ENCODE data around the gene KIF6.

The KIF6 gene

DNA sequence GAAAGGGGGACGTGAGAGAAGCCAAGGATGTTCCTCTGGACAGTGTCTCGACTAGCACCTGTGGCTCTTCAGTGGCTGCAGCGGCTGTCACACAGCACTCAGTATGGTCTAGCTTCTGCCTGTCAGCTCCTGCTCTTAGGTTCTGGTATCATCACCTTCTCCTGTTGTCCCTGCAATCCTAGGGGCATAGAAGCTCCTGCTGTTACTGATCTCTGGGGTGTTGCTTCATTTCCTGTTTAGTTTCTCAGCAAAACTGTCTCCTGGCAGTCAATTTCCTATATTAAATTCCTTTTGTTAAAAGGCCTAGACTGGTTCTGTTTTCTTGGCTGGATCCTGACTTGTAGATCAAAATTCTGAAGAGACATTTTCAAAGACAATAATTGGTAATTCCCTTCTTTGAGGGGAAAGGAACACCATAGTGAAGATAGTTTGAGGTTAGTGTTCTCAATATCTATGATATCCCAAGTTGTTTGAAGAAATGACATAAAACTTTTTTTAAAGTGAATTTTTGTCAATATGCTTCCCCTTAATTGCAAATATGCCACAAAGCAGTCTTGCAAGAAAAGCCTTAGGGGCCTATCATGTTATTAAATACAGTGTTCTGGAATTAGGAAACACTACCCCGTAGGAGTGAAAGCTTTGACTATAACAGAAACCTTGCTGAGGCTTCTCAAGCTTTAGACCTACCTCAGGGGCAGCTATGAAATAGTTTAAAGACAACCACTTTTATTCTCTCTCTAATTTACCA is 148.5 kb downstream of the KIF6 start:
- Histone ChIP-seq H3K9me3 (no peaks in the 10 kb centered on the region), H3K4me1 (no peaks in the 10 kb centered on the region), H3K9ac (no peak overlapping the region), H3K27ac (no peak overlapping the region), H3K4me3 (no peak overlapping the region), H3K27me3 (no peaks in the 10 kb centered on the region), H4K20me1 (no peaks in the 10 kb centered on the region), H3K36me3 (no peaks in the 10 kb centered on the region), H3K4me2 (no peak overlapping the region)
- no peak for TF ChIP-seq Cebpa-rat (IDR thresholded peaks at IDR 0.05)

DNA sequence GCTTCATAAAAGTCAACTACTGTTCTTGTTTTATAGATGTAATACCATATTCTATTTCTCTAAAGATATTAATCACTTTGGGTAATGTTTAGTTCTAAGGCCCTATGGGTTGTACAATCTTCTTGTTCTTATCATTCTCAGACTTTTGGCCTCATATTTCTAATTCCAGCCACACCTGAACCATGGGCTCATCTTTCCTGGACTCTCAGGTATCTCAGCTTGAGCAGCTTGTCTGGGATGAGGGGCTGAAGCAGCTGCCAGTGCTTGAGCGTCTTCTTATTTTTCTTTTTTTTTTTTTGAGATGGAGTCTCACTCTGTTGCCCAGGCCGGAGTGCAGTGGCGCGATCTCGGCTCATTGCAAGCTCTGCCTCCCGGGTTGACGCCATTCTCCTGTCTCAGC is 150.2 kb downstream of the KIF6 start:
- Histone ChIP-seq H3K9ac (no peak overlapping the region), H4K20me1 (no peaks in the 10 kb centered on the region), H3K4me2 (no peak overlapping the region), H3K36me3 (no peaks in the 10 kb centered on the region), H3K4me3 (no peak overlapping the region), H3K4me1 (no peaks in the 10 kb centered on the region), H3K27me3 (no peaks in the 10 kb centered on the region), H3K9me3 (no peaks in the 10 kb centered on the region), H3K27ac (no peak overlapping the region)
- no peak for TF ChIP-seq Cebpa-rat (IDR thresholded peaks at IDR 0.05)

DNA sequence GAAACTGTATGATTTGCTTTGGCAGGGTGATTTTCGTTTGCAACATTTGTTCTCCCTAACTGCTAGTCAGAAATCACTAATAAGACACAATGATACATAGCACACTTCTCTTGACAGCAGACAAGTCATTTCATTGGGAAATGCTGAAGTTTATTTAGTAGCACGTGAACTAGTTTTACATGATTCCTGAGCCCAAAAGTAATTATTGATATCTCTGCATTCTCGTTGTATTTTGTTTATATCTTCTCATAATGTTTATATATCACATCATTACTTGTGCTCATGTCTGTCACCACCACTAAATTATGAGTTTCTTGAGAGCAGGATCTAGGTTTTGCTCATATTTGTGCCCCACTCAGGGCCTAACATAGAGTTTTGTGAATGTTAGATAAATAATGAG is 151.7 kb downstream of the KIF6 start:
- H4K20me1 ChIP-seq, result no peaks in the 10 kb centered on the region
- no peaks in the 10 kb centered on the region for H3K4me1 ChIP-seq
- H3K27ac ChIP-seq, result no peak overlapping the region
- no peak overlapping the region for H3K4me3 ChIP-seq
- H3K36me3 ChIP-seq, result no peaks in the 10 kb centered on the region
- no peak overlapping the region for H3K9ac ChIP-seq
- no peaks in the 10 kb centered on the region for H3K9me3 ChIP-seq
- TF ChIP-seq Cebpa-rat (IDR thresholded peaks at IDR 0.05), result no peak
- H3K4me2 ChIP-seq, result no peak overlapping the region
- H3K27me3 ChIP-seq, result no peaks in the 10 kb centered on the region

DNA sequence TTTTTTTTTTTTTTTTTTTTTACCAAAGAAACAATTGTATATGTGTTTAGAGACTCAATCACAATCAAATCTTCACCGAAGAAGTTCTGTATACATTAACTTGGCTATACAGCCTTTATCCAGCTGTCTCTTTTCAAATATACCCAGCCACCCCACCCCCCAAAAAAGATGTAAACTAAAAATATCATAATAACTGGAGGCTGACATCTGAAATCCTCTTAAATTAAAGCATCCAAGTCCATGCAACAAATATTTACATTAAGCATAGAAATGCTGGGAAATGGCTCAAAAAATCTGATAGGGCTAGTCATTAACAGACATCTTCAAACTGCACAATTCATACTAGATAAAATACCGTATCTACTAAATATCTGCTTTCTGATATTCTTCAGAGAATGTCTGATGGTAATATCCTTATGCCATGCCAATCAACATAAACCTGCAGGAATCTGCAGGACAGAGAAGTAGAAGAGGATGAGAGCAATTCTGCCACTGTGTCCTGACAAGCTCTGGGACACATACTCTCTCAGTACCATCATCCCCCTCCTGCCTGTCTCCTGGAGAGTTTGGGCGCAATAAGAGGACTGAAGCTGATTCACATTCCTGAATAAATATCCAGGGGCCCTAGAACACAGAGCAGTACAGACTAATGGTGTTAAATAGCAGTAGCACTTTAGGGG is 152.4 kb downstream of the KIF6 start:
- H3K4me3 ChIP-seq, result no peak overlapping the region
- no peak for TF ChIP-seq Cebpa-rat (IDR thresholded peaks at IDR 0.05)
- H3K4me2 ChIP-seq, result no peak overlapping the region
- H3K9ac ChIP-seq, result no peak overlapping the region
- H3K27me3 ChIP-seq, result no peaks in the 10 kb centered on the region
- H4K20me1 ChIP-seq, result no peaks in the 10 kb centered on the region
- no peaks in the 10 kb centered on the region for H3K9me3 ChIP-seq
- H3K27ac ChIP-seq, result no peak overlapping the region
- H3K36me3 ChIP-seq, result no peaks in the 10 kb centered on the region
- no peaks in the 10 kb centered on the region for H3K4me1 ChIP-seq

GRCh38 chr6:39568896-39569295 is 156.3 kb downstream of the KIF6 start:
- Histone ChIP-seq H3K4me2 (no peak overlapping the region), H3K36me3 (no peaks in the 10 kb centered on the region), H3K9me3 (no peaks in the 10 kb centered on the region), H3K4me1 (no peaks in the 10 kb centered on the region), H3K27me3 (no peaks in the 10 kb centered on the region), H3K9ac (no peak overlapping the region), H3K27ac (no peak overlapping the region), H4K20me1 (no peaks in the 10 kb centered on the region), H3K4me3 (no peak overlapping the region)
- TF ChIP-seq Cebpa-rat (IDR thresholded peaks at IDR 0.05), result no peak

- Histone ChIP-seq H3K36me3 (no peaks in the 10 kb centered on the region), H3K4me1 (no peaks in the 10 kb centered on the region), H4K20me1 (no peaks in the 10 kb centered on the region), H3K27ac (no peak overlapping the region), H3K27me3 (no peaks in the 10 kb centered on the region), H3K4me2 (no peak overlapping the region), H3K9me3 (no peaks in the 10 kb centered on the region), H3K4me3 (no peak overlapping the region), H3K9ac (no peak overlapping the region)
- no peak for TF ChIP-seq Cebpa-rat (IDR thresholded peaks at IDR 0.05)
Measured at GRCh38 chr6:39567091-39567490, 158.1 kb downstream of the KIF6 start.

- Histone ChIP-seq H3K27ac (no peak overlapping the region), H3K9me3 (no peaks in the 10 kb centered on the region), H3K4me1 (no peaks in the 10 kb centered on the region), H3K27me3 (no peaks in the 10 kb centered on the region), H3K9ac (no peak overlapping the region), H3K4me3 (no peak overlapping the region), H3K4me2 (no peak overlapping the region), H4K20me1 (no peaks in the 10 kb centered on the region), H3K36me3 (no peaks in the 10 kb centered on the region)
- TF ChIP-seq Cebpa-rat (IDR thresholded peaks at IDR 0.05), result no peak
Measured at GRCh38 chr6:39566456-39566855, 158.8 kb downstream of the KIF6 start.

DNA sequence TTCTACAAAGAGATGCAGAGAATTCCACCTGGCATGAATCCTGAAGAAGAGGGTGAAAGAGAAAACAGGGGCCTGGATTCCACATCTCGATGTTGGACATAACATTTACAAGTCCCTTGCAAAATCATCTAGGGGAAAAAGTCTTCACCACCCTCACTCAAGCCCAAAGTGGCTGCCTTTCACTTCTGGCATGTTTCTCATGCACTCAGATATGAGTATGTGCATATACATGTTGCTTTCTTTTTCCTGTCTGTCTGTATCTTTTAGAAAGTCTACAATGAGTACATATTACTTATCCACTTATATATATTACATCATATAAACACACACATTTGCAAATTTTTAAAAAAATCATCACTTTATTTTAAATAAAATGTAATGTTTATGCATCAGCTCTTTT is 159.3 kb downstream of the KIF6 start:
- no peak for TF ChIP-seq Cebpa-rat (IDR thresholded peaks at IDR 0.05)
- no peaks in the 10 kb centered on the region for H3K4me1 ChIP-seq
- H3K9me3 ChIP-seq, result no peaks in the 10 kb centered on the region
- no peak overlapping the region for H3K4me2 ChIP-seq
- no peaks in the 10 kb centered on the region for H3K27me3 ChIP-seq
- H3K27ac ChIP-seq, result no peak overlapping the region
- H3K4me3 ChIP-seq, result no peak overlapping the region
- no peaks in the 10 kb centered on the region for H4K20me1 ChIP-seq
- no peaks in the 10 kb centered on the region for H3K36me3 ChIP-seq
- no peak overlapping the region for H3K9ac ChIP-seq

GRCh38 chr6:39563566-39564311 is 161.5 kb downstream of the KIF6 start:
- Histone ChIP-seq H3K9me3 (no peaks in the 10 kb centered on the region), H3K27ac (no peak overlapping the region), H3K4me1 (no peaks in the 10 kb centered on the region), H3K36me3 (no peaks in the 10 kb centered on the region), H3K9ac (no peak overlapping the region), H4K20me1 (no peaks in the 10 kb centered on the region), H3K4me2 (no peak overlapping the region), H3K27me3 (no peaks in the 10 kb centered on the region), H3K4me3 (no peak overlapping the region)
- no peak for TF ChIP-seq Cebpa-rat (IDR thresholded peaks at IDR 0.05)
